GM12878 (cell line): Measurements from ENCODE around the gene IL19. TPM values are rescaled to one million over a fixed set of nuclear protein-coding genes. Genes with fewer than 3 reads are reported as not detected.

Experiments used
- ATAC-seq: fragments of 200-7000 bp; cut with Tn5 transposase; 3 replicates; pipeline ENCODE4 v1.9.1; 2020; ENCODE audit warnings: mild to moderate bottlenecking, moderate library complexity
- BruUV-seq: library from RNA; stranded (reverse); fragments of 400-500 nt; replicated peaks from 2 replicates; lab custom pipeline; 2021; lab: Mats Ljungman, UMichigan
- CTCF ChIA-PET: fragments of 300-600 bp; sonication (Branson Sonifier 250); formaldehyde crosslinking; extraction: SDS; loops from one replicate; lab custom pipeline; 2021; ENCODE audit warnings: inconsistent platforms; lab: Yijun Ruan, JAX
- POLR2A ChIA-PET: fragments of 350-600 bp; formaldehyde crosslinking; extraction: SDS; loops from one replicate; lab custom pipeline; 2021; ENCODE audit warnings: inconsistent platforms; lab: Charles Lee
- RAD21 ChIA-PET: fragments of 300-600 bp; sonication (Branson Sonifier 250); formaldehyde crosslinking; loops from one replicate; lab custom pipeline; 2023; ENCODE audit warnings: antibody characterized with exemption; ENCODE audit not compliant: unreplicated experiment; lab: Charles Lee
- SMC1A ChIA-PET: fragments of 300-600 bp; sonication (Branson Sonifier 250); formaldehyde crosslinking; loops from one replicate; lab custom pipeline; 2023; ENCODE audit not compliant: unreplicated experiment, uncharacterized antibody; lab: Charles Lee
- DNase-seq: peaks from one replicate; pipeline ENCODE4 v3.0.0-alpha.2; 2011; ENCODE audit warnings: low read depth, low spot score
- FAIRE-seq: peaks from 3 replicates; lab custom pipeline; 2011; peaks lifted over from hg19 to GRCh38; lab: Jason Lieb, UNC
- H2AFZ ChIP-seq: 2 replicates; pipeline ENCODE4 v1.6.0; 2011; ENCODE audit warnings: low read depth, low read length, control low read depth; ENCODE audit not compliant: control insufficient read depth
- H3K27ac ChIP-seq: 2 replicates; pipeline ENCODE4 v1.5.1; 2011; ENCODE audit warnings: control low read depth; ENCODE audit not compliant: control insufficient read depth, insufficient read depth
- H3K27me3 ChIP-seq, 2 experiments: replicated peaks in 1 of 2; 2 replicates each; pipeline versions ENCODE4 v1.6.0 to v1.6.1; 2011; ENCODE audit warnings: low read length in 1 of 2; ENCODE audit not compliant: control insufficient read depth in 2 of 2, insufficient read depth in 2 of 2
- H3K36me3 ChIP-seq, 2 experiments: 2 replicates each; pipeline ENCODE4 v1.5.1; 2011; ENCODE audit warnings: low read length in 1 of 2; ENCODE audit not compliant: control insufficient read depth in 2 of 2, insufficient read depth in 2 of 2
- H3K4me1 ChIP-seq: 2 replicates; pipeline ENCODE4 v1.6.1; 2011; ENCODE audit warnings: mild to moderate bottlenecking, low read length, moderate library complexity, mixed read lengths; ENCODE audit not compliant: control insufficient read depth, insufficient read depth
- H3K4me2 ChIP-seq: 2 replicates; pipeline ENCODE4 v1.6.0; 2011; ENCODE audit warnings: control low read depth; ENCODE audit not compliant: control insufficient read depth, insufficient read depth
- H3K4me3 ChIP-seq: fragments of 200-600 bp; sonication (generic); 2 replicates; pipeline ENCODE4 v1.5.1; 2016
- H3K79me2 ChIP-seq: 2 replicates; pipeline ENCODE4 v1.6.0; 2011; ENCODE audit warnings: low read length; ENCODE audit not compliant: control insufficient read depth, insufficient read depth
- H3K9ac ChIP-seq: 2 replicates; pipeline ENCODE4 v1.8.0; 2011; ENCODE audit warnings: low read length, control low read depth, mixed read lengths; ENCODE audit not compliant: control insufficient read depth, insufficient read depth
- H3K9me3 ChIP-seq: replicated peaks from 3 replicates; pipeline ENCODE4 v1.5.1; 2011; ENCODE audit warnings: mild to moderate bottlenecking, low read length; ENCODE audit not compliant: control insufficient read depth, insufficient read depth
- H4K20me1 ChIP-seq: 2 replicates; pipeline ENCODE4 v1.6.0; 2011; ENCODE audit not compliant: control insufficient read depth, insufficient read depth
- BACH1 ChIP-seq: fragments of 450-650 bp; IDR thresholded peaks from 2 replicates; pipeline ENCODE4 v1.6.1; 2017; ENCODE audit warnings: mild to moderate bottlenecking, borderline replicate concordance
- KDM1A ChIP-seq: fragments of 200-600 bp; sonication (generic); IDR thresholded peaks from 2 replicates; pipeline ENCODE4 v1.6.1; 2016; ENCODE audit warnings: borderline replicate concordance
- MTA2 ChIP-seq: fragments of 450-650 bp; IDR thresholded peaks from 2 replicates; pipeline ENCODE4 v1.6.1; 2016; ENCODE audit warnings: low read depth, mild to moderate bottlenecking, moderate library complexity
- PBX3 ChIP-seq: IDR thresholded peaks from 2 replicates; pipeline ENCODE4 v1.6.1; 2011; ENCODE audit warnings: mild to moderate bottlenecking, low read depth, low read length, moderate library complexity; ENCODE audit not compliant: insufficient replicate concordance
- PML ChIP-seq: IDR thresholded peaks from 2 replicates; pipeline ENCODE4 v1.6.1; 2012; ENCODE audit warnings: low read length, inconsistent platforms
- STAT3 ChIP-seq: IDR thresholded peaks from 2 replicates; pipeline ENCODE4 v1.6.1; 2011; ENCODE audit warnings: low read depth, low read length, improper control_type of control experiment
- TCF7 ChIP-seq: IDR thresholded peaks from 2 replicates; pipeline ENCODE4 v1.6.1; 2014; ENCODE audit warnings: antibody characterized with exemption, borderline replicate concordance
- ZSCAN29 ChIP-seq: fragments of 450-650 bp; IDR thresholded peaks from 2 replicates; pipeline ENCODE4 v1.6.1; 2017; ENCODE audit warnings: mild to moderate bottlenecking, moderate library complexity
- WGBS: methylation state at CpG from one replicate; pipeline ENCODE4 v1.1.6; 2016; ENCODE audit warnings: low lambda C conversion rate; ENCODE audit not compliant: insufficient replicate concordance, insufficient coverage; ENCODE audit errors: missing lambda C conversion rate; 5-methylcytosine and 5-hydroxymethylcytosine counted together
- in situ Hi-C: fragments of 300-500 bp; cut with MboI; formaldehyde crosslinking; loops from 9 replicates; pipeline ENCODE4 v1.14.3; 2018; ENCODE audit warnings: mixed read lengths
- intact Hi-C: fragments of 100-400 bp; cut with micrococcal nuclease; formaldehyde crosslinking; loops from one replicate; pipeline ENCODE4 v1.14.2; 2022; ENCODE audit not compliant: unreplicated experiment
- polyA plus RNA-seq, 11 experiments: library from polyadenylated mRNA; depleted of rRNA in 4 of 11; unstranded in 6 of 11; stranded (reverse) in 5 of 11; fragments of >200 nt; fragmentation: Nextera tagmentation in 4 of 11; fragmentation: Illumina TruSeq in 1 of 11; extraction: Ambion mirVana in 4 of 11; extraction: Trizol in 1 of 11; gene quantifications; 1 replicate in 1 of 11; 2 replicates in 10 of 11; pipeline versions ENCODE4 v1.2.1 to v1.2.3, GENCODE V29; 2011 to 2016; ENCODE audit warnings: inconsistent platforms in 2 of 11, missing spikeins in 2 of 11, low read depth in 1 of 11
- total RNA-seq, 4 experiments: library from RNA; depleted of rRNA in 3 of 4; stranded (reverse); fragments of >200 nt in 3 of 4; fragmentation: Illumina TruSeq in 1 of 4; extraction: Trizol in 1 of 4; gene quantifications; 2 replicates each; pipeline versions ENCODE4 v1.2.1 to v1.2.3, GENCODE V29; 2013 to 2021
- TF ChIP-seq, protein P1 (sequence below): fragments of 150-350 bp; IDR thresholded peaks from 2 replicates; pipeline ENCODE4 v1.6.1; 2016; ENCODE audit warnings: low read depth, low read length
- TF ChIP-seq, protein P2 (sequence below): fragments of 450-650 bp; IDR thresholded peaks from 2 replicates; pipeline ENCODE4 v1.6.1; 2017; ENCODE audit warnings: mild to moderate bottlenecking, moderate library complexity

Gene IL19
- total and polyA plus RNA-seq, 10 of the 15 experiments (the other 5 are each of a cell fraction or from before 2014, with no cell fraction given) = 0.10 to 0.73 (median 0.28) TPM; not detected in 6

GRCh38 chr1:206860165-206860564 lies 89.6 kb downstream of the IL19 start:
- Histone ChIP-seq H2AFZ (no peak overlapping the region), H3K4me1 (no peaks in the 10 kb centered on the region), H3K27me3 (peaks cover 0 to 2% of the 10 kb centered on the region in 2 experiments; a peak in 1 of 4 replicates), H3K9ac (no peak overlapping the region), H4K20me1 (no peaks in the 10 kb centered on the region), H3K79me2 (no peaks in the 10 kb centered on the region), H3K9me3 (no peaks in the 10 kb centered on the region), H3K27ac (no peak overlapping the region), H3K36me3 (no peaks in the 10 kb centered on the region), H3K4me3 (no peak overlapping the region), H3K4me2 (no peak overlapping the region)
- no peak for DNase-seq
- no TSS peak for BruUV-seq
- FAIRE-seq = no peak
- ChIA-PET POLR2A (interaction anchor here (0.6 to 0.9 kb wide), 2 partner anchors 18 to 71 kb away, joined by 3 read pairs; no protein-coding TSS in a partner anchor), SMC1A (interaction anchor here (0.8 to 1.6 kb wide), 5 partner anchors 12 to 125 kb away, joined by 3 to 4 read pairs (median 4); no protein-coding TSS in a partner anchor), RAD21 (interaction anchor here (1.0 to 2.0 kb wide), 2 partner anchors 51 to 134 kb away, joined by 3 to 6 read pairs; no protein-coding TSS in a partner anchor), CTCF (interaction anchor here (1.1 to 6.8 kb wide), 7 partner anchors 43 to 146 kb away, joined by 3 to 52 read pairs (median 6); no protein-coding TSS in a partner anchor)
- in situ Hi-C loops = no loop called here
- ATAC-seq = no peak
- intact Hi-C loops = no loop called here
- 64% methylated on average over 4 of the region's 4 CpGs for WGBS
- no peak for TF ChIP-seq ZSCAN29
- no peak for TF ChIP-seq KDM1A
- TF ChIP-seq TCF7 = no peak
- TF ChIP-seq BACH1 = no peak
- no peak for TF ChIP-seq MTA2
- TF ChIP-seq, protein P1, sequence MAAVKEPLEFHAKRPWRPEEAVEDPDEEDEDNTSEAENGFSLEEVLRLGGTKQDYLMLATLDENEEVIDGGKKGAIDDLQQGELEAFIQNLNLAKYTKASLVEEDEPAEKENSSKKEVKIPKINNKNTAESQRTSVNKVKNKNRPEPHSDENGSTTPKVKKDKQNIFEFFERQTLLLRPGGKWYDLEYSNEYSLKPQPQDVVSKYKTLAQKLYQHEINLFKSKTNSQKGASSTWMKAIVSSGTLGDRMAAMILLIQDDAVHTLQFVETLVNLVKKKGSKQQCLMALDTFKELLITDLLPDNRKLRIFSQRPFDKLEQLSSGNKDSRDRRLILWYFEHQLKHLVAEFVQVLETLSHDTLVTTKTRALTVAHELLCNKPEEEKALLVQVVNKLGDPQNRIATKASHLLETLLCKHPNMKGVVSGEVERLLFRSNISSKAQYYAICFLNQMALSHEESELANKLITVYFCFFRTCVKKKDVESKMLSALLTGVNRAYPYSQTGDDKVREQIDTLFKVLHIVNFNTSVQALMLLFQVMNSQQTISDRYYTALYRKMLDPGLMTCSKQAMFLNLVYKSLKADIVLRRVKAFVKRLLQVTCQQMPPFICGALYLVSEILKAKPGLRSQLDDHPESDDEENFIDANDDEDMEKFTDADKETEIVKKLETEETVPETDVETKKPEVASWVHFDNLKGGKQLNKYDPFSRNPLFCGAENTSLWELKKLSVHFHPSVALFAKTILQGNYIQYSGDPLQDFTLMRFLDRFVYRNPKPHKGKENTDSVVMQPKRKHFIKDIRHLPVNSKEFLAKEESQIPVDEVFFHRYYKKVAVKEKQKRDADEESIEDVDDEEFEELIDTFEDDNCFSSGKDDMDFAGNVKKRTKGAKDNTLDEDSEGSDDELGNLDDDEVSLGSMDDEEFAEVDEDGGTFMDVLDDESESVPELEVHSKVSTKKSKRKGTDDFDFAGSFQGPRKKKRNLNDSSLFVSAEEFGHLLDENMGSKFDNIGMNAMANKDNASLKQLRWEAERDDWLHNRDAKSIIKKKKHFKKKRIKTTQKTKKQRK = no peak
- TF ChIP-seq STAT3 = no peak
- TF ChIP-seq, protein P2, sequence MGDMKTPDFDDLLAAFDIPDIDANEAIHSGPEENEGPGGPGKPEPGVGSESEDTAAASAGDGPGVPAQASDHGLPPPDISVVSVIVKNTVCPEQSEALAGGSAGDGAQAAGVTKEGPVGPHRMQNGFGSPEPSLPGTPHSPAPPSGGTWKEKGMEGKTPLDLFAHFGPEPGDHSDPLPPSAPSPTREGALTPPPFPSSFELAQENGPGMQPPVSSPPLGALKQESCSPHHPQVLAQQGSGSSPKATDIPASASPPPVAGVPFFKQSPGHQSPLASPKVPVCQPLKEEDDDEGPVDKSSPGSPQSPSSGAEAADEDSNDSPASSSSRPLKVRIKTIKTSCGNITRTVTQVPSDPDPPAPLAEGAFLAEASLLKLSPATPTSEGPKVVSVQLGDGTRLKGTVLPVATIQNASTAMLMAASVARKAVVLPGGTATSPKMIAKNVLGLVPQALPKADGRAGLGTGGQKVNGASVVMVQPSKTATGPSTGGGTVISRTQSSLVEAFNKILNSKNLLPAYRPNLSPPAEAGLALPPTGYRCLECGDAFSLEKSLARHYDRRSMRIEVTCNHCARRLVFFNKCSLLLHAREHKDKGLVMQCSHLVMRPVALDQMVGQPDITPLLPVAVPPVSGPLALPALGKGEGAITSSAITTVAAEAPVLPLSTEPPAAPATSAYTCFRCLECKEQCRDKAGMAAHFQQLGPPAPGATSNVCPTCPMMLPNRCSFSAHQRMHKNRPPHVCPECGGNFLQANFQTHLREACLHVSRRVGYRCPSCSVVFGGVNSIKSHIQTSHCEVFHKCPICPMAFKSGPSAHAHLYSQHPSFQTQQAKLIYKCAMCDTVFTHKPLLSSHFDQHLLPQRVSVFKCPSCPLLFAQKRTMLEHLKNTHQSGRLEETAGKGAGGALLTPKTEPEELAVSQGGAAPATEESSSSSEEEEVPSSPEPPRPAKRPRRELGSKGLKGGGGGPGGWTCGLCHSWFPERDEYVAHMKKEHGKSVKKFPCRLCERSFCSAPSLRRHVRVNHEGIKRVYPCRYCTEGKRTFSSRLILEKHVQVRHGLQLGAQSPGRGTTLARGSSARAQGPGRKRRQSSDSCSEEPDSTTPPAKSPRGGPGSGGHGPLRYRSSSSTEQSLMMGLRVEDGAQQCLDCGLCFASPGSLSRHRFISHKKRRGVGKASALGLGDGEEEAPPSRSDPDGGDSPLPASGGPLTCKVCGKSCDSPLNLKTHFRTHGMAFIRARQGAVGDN = no peak
- TF ChIP-seq PML = no peak
- TF ChIP-seq PBX3 = no peak
